ENCODE results near the gene USP25.

USP25 gene

GRCh38 chr21:15856813-15857212, 127.0 kb downstream of the USP25 start:
- no peak for DNase-seq (ENCODE audit: low read depth in 2 of 2)

DNA sequence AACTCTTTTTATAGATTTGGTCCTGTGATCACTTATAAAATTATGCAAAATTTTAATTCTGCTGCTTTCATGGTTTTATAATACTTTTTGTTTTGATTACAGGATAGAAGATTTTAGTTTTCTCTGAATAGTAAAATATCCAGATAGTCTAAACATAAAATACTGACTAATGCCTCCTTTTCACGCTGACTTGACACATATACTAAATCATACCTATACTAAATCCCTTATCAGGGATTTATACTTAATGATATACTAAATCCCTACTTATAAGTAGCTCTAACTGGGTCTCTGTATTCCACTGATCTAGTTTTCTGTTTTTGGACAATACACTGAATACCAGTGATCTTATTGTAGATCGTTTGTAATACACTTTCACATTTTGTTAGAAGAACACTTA, 128.0 kb downstream of the USP25 start:
- DNase-seq (ENCODE audit: low read depth in 2 of 2): no peak

GRCh38 chr21:15860541-15860940, 130.8 kb downstream of the USP25 start:
- no peak for DNase-seq (ENCODE audit: low read depth in 2 of 2)

GRCh38 chr21:15868940-15869339, 139.2 kb downstream of the USP25 start:
- DNase-seq (ENCODE audit: low read depth in 2 of 2): no peak

DNA sequence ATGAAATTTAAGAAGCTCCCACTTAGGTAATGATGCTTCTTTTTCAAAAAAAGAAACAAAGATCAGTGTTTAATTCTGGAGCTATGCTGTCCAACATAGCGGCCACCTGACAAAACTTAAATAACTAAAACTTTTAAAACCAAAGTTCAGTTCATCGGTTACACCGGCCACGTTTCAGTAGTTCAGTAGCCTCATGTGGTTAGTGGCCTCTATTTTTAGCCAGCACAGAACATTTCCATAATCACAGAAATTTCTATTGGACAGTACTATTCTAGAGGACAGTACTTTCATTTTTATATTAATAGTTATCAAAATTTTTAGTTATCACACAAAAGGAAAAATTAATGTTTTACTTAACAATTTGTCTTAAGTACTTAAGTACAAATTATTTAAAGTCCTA, 141.0 kb downstream of the USP25 start:
- DNase-seq (ENCODE audit: low read depth in 2 of 2): no peak

DNA sequence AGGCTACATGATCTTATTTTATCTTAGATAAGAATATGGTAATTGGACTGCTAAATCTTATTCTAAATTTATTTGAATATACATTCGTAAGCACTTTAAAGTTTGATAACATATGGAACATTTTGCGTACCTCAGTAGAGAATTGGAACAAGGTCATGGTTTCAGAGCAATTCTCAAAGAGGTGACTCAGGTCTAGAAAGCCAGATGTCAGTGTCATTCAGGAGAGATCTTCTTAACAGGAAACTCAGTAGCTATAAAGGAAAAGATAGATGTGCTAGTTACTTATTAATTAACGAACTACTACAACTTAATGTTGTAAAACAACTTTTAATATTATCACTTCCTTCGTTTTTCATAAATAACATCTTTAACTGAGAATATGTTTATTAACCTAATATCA, 142.5 kb downstream of the USP25 start:
- no peak for DNase-seq (ENCODE audit: low read depth in 2 of 2)

- no peak for DNase-seq (ENCODE audit: low read depth in 2 of 2)
Observed at GRCh38 chr21:15874615-15875014, 144.8 kb downstream of the USP25 start.

- no peak for DNase-seq (ENCODE audit: low read depth in 2 of 2)
Observed at GRCh38 chr21:15875286-15875685, 145.5 kb downstream of the USP25 start.

GRCh38 chr21:15893902-15894301, 164.1 kb downstream of the USP25 start:
- DNase-seq (ENCODE audit: low read depth in 2 of 2): no peak

GRCh38 chr21:15894596-15894995, 164.8 kb downstream of the USP25 start:
- DNase-seq (ENCODE audit: low read depth in 2 of 2): no peak

DNA sequence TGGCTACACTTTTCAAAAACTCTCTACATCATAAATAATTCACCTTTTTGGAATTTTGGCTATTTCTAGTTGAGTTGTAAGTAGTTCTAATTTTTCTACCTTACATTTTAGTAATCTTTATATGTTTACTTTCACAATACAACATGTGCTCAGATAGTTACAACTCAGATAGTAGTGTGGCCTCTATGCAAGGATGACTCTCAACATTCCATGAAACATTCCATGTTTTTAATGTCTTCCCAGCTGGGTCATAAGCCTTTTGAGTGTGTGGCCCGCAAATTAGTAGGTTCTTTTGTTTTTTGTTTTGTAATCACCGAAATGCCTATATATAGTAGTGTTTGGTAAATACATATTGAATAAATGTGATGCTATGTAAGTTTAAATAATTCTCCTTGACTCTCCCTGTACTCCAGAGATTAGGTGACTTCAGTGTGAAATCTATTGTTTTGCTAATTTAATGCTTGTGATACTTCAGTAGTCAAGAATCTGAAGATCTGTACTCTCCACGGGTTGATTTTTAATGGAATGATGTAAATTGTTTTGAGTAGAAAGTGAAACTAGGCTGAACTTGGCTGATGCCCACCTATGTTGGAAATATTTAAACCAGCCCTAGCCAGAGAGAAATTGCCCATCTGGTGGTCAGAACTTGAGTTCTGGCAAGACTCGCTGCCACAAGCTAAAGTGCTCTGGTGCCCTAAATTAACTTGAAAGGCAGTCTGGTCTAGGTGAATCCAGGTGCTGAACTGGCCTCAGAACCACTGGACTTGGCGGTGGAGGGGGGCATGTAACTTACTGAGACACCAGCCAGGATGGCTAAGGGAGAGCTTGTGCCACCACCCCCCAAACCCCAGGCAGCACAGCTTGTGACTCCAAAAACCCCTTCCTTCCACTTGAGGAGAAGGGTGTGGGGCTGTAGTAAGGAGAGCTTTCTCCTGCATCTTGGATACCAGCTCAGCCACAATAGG, 165.6 kb downstream of the USP25 start:
- DNase-seq (ENCODE audit: low read depth in 2 of 2): no peak

- DNase-seq (ENCODE audit: low read depth in 2 of 2): no peak
Observed at GRCh38 chr21:15896501-15896900, 166.7 kb downstream of the USP25 start.

DNA sequence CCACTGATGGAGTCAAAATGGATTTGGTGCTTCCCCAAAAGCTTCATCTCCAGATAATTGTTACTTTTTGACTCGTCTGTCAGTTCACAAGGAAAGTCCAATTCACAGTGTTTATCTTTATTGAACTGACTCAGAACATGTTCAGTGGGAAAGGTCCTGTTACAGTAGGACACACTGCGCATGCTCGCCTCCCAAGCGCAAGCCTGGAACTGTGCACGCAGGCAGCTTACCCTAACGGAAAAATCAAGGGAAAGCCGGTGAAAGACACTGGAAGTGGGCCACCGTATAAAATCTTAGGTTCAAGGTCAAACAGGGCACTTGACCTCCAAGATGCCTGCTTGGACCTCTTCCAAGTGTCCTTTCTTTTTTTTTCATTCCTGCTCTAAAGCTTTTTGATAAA, 174.6 kb downstream of the USP25 start:
- no peak for DNase-seq (ENCODE audit: low read depth in 2 of 2)

DNA sequence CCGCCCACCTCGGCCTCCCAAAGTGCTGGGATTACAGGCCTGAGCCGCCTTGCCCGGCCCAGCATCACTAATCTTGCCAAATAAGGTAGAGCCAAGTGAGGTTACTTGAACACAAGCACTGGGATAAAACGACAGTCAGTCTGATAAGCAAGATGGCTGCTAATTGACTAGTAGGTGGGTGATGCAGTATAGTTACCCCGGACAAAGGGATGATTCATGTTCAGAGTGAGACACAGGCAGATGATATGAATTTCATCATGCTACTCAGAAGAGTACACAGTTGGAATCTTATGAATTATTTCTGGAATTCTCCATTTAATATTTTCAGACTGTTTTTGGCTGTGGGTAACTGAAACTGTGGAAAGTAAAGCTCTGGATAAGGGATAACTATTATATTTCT, 178.4 kb downstream of the USP25 start:
- no peak for DNase-seq (ENCODE audit: low read depth in 2 of 2)

- no peak for DNase-seq (ENCODE audit: low read depth in 2 of 2)
Observed at GRCh38 chr21:15928196-15928595, 198.4 kb downstream of the USP25 start.

DNA sequence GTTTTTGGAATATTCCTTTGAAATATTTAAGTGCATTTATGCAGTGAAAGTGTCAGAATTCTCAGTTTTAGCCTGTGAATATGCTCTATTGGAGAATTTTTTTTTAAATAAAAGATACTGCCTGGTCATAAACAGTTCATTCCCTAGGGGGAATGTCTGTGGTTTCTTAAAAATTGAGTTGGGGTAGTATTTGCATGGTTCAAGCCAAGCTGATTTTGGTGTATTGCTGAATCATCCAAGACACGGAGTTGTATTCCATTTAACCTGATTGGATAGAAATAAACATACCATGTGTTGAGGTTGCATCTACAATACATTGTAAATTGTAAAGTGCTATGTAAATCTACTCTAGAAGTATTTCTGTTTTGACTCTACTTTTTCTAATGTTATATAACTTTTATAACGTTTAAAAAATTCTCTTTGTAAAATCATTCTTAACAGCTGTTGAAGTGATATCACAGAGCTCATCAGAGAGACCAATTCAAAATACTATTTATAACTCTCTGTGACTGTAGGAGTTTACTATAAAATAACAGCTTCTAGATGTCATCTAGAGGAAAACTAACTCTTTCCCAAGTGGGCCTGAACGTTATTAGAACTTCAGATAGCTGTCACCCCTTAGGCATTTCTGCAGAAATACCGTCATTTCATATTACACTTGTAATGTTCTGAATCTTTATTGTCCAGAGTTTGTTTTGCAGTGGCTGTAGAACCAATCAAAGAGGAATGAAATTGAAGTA, 199.1 kb downstream of the USP25 start:
- no peak for DNase-seq (ENCODE audit: low read depth in 2 of 2)

- DNase-seq (ENCODE audit: low read depth in 2 of 2): no peak
Observed at GRCh38 chr21:15929536-15929935, 199.8 kb downstream of the USP25 start.
